Psoas muscle (tissue), 8 donors: ENCODE results near the gene KCNT1. TPM values are rescaled to one million over a fixed set of nuclear protein-coding genes. Genes with fewer than 3 reads are reported as not detected.

Source experiments
- ATAC-seq, 4 donors: fragments of 200-7000 bp; cut with Tn5 transposase; one replicate each; pipeline ENCODE4 v1.9.1; 2020; ENCODE audit warnings: moderate library complexity in 3 of 4, mild to moderate bottlenecking in 2 of 4
- DNase-seq, 2 donors: peaks; one replicate each; pipeline ENCODE4 v3.0.0-alpha.2; 2020
- H3K27ac ChIP-seq: fragments of 200-600 bp; one replicate; pipeline ENCODE4 v1.8.0; 2022
- H3K27me3 ChIP-seq, 3 donors: fragments of 200-600 bp in 1 of 3; one replicate each; pipeline versions ENCODE4 v1.6.1 to v1.8.0; 2013 to 2022; ENCODE audit warnings: low read length in 2 of 3, mild to moderate bottlenecking in 2 of 3, moderate library complexity in 1 of 3; ENCODE audit not compliant: insufficient read depth in 3 of 3
- H3K36me3 ChIP-seq, 2 donors: fragments of 200-600 bp in 1 of 2; one replicate each; pipeline versions ENCODE4 v1.6.1 to v1.8.0; 2013 to 2022; ENCODE audit warnings: low read depth in 1 of 2, mild to moderate bottlenecking in 1 of 2, moderate library complexity in 1 of 2; ENCODE audit not compliant: insufficient read depth in 1 of 2
- H3K4me1 ChIP-seq: fragments of 200-600 bp; one replicate; pipeline ENCODE4 v1.8.0; 2022
- H3K4me3 ChIP-seq: fragments of 200-600 bp; one replicate; pipeline ENCODE4 v1.8.0; 2022; ENCODE audit warnings: mild to moderate bottlenecking
- H3K9me3 ChIP-seq: fragments of 200-600 bp; one replicate; pipeline ENCODE4 v1.8.0; 2022
- WGBS, 3 donors: extraction: QIAGEN DNeasy Blood & Tissue Kit; methylation state at CpG; one replicate each; pipeline versions ENCODE4 v1.1.6 to v1.1.7; 2013; 5-methylcytosine and 5-hydroxymethylcytosine counted together
- intact Hi-C, 2 donors: fragments of 100-400 bp; cut with DNase I; formaldehyde crosslinking; loops; one replicate each; pipeline versions ENCODE4 v1.11.0 to v1.14.2; 2022
- polyA plus RNA-seq, 3 donors: library from polyadenylated mRNA; stranded (reverse); fragments of 200-250 nt; gene quantifications; one replicate each; pipeline ENCODE4 v1.2.3, GENCODE V29; 2013
- total RNA-seq, 4 donors: library from RNA; stranded (reverse); fragmentation: NEBNext Ultra II Directional in 2 of 4; extraction: Animal tissue kit (Norgen Biotek cat#: 25700) in 2 of 4; gene quantifications; one replicate each; pipeline versions ENCODE4 v1.2.1 to v1.2.4, GENCODE V29; 2021 to 2023
- TF ChIP-seq, protein P1 (sequence below): fragments of 200-600 bp; IDR thresholded peaks from one replicate; pipeline ENCODE4 v1.8.0; 2022; ENCODE audit warnings: antibody characterized with exemption
- donor health status: healthy with polysubstance abuse.
- donor health status: DM: no; HTN: no; CAD: no; lungs with moderate emphysema.
- donor health status: Bipolar disorder and iron deficiency.
- donor health status: healthy.
- donor health status: DM: yes; HTN: yes; CAD: no.
- donor health status: DM: no; HTN: no; CAD: no.
- donor health status: DM: no; HTN: no; CAD: no.
- donor health status: DM: yes; HTN: yes; CAD: no.

KCNT1 gene
- total and polyA plus RNA-seq, 7 donors = 1.1 to 15.0 (median 10.3) TPM

DNA sequence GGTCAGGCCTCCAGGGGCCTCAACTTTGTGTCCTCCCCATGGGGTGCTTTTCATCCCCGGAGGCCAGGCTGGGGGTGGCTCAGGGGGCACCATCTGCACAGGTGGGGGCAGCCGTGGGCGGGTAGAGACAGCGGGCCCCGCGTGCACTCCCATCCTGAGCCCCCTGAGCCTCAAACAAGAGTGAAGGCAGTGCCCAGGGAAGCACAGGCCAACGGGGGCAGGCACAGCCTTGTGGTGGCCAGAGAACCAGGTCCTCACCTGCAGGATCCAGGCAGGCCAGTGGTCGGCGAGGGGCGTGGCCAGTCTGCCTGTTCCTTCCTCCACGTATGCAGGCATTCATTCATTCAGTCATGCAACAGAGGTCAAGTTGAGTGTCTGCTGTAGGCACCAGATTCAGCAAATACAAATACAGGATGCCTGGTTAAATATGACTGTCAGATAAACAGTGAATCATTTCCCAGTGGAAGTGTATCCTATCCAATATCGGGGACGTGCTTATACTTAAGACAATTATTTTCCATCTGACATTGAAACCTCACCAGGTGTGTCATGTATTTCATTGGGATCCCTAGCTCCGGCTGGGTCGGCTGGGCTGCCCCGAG, 22.3 kb downstream of the KCNT1 start:
- TF ChIP-seq, protein P1, sequence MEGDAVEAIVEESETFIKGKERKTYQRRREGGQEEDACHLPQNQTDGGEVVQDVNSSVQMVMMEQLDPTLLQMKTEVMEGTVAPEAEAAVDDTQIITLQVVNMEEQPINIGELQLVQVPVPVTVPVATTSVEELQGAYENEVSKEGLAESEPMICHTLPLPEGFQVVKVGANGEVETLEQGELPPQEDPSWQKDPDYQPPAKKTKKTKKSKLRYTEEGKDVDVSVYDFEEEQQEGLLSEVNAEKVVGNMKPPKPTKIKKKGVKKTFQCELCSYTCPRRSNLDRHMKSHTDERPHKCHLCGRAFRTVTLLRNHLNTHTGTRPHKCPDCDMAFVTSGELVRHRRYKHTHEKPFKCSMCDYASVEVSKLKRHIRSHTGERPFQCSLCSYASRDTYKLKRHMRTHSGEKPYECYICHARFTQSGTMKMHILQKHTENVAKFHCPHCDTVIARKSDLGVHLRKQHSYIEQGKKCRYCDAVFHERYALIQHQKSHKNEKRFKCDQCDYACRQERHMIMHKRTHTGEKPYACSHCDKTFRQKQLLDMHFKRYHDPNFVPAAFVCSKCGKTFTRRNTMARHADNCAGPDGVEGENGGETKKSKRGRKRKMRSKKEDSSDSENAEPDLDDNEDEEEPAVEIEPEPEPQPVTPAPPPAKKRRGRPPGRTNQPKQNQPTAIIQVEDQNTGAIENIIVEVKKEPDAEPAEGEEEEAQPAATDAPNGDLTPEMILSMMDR = no peak
- DNase-seq = no peak
- H3K27me3 ChIP-seq = peaks cover 0 to 6% (median 2%) of the 10 kb centered on the region in 3 donors
- 78 to 80% (median 80%) methylated on average over 16 of the region's 16 CpGs for WGBS, 3 donors
- no peaks in the 10 kb centered on the region for H3K9me3 ChIP-seq
- H3K27ac ChIP-seq = no peak overlapping the region
- no peak for ATAC-seq
- intact Hi-C loops = no loop called here
- no peak overlapping the region for H3K4me3 ChIP-seq
- no peaks in the 10 kb centered on the region for H3K36me3 ChIP-seq
- no peaks in the 10 kb centered on the region for H3K4me1 ChIP-seq

GRCh38 chr9:135726138-135726853, 24.3 kb downstream of the KCNT1 start:
- Histone ChIP-seq H3K9me3 (no peaks in the 10 kb centered on the region), H3K4me3 (no peak overlapping the region), H3K27me3 (peaks cover 0 to 2% (median 0%) of the 10 kb centered on the region in 3 donors), H3K27ac (no peak overlapping the region), H3K4me1 (no peaks in the 10 kb centered on the region), H3K36me3 (no peaks in the 10 kb centered on the region)
- TF ChIP-seq, protein P1 = no peak
- WGBS, 3 donors = 70 to 76% (median 73%) methylated on average over 14 to 16 of the region's 16 CpGs
- DNase-seq = no peak
- intact Hi-C loops = no loop called here
- no peak for ATAC-seq

DNA sequence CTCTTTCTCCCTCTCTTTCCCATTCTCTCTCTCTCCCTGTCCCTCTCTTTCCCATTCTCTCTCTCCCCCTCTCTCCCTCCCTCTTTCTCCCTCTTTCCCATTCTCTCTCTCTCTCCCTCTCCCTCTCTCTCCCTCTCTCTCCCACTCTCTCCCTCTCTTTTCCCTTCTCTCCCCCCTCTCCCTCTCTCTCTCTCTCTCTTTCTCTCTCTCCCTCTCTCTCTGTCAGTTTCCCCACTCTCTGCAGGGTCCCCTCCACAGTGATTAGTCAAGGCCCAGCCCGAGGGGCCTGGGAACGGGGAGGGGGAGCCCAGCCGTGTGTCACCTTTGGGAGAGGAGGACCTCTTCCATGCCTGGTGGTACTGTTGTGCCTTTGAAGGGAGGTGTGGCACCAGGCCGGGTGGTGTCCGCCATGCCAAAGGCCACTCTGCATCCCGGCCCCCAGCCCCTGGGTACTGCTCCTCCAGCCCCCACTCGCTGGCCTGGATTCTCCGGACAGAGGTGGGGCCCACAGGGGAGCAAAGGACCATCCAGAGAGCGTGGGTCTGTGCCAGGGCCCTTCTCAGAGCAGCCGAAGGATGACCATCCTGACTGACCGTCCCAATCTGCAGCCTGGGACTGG, 25.4 kb downstream of the KCNT1 start:
- ATAC-seq = no peak
- TF ChIP-seq, protein P1 = no peak
- WGBS, 3 donors = 62 to 77% (median 73%) methylated on average over 11 of the region's 11 CpGs

GRCh38 chr9:135728436-135729110, 26.6 kb downstream of the KCNT1 start:
- WGBS, 3 donors = 66 to 70% (median 69%) methylated on average over 18 of the region's 18 CpGs
- TF ChIP-seq, protein P1 = no peak
- DNase-seq (no peak), ATAC-seq (no peak)
- H3K27me3 ChIP-seq = peaks cover 0 to under 1% (median 0%) of the 10 kb centered on the region in 3 donors
- intact Hi-C loops = no loop called here
- H3K36me3 ChIP-seq = no peaks in the 10 kb centered on the region
- H3K27ac ChIP-seq = no peak overlapping the region
- no peak overlapping the region for H3K4me3 ChIP-seq
- no peaks in the 10 kb centered on the region for H3K9me3 ChIP-seq
- H3K4me1 ChIP-seq = no peaks in the 10 kb centered on the region

More for the DNA sequence above, 25.4 kb downstream of the KCNT1 start:
- Histone ChIP-seq H3K4me3 (no peak overlapping the region), H3K9me3 (no peaks in the 10 kb centered on the region), H3K27me3 (peaks cover 0 to 2% (median 0%) of the 10 kb centered on the region in 3 donors), H3K27ac (no peak overlapping the region), H3K4me1 (no peaks in the 10 kb centered on the region), H3K36me3 (no peaks in the 10 kb centered on the region)
- intact Hi-C loops = no loop called here
- DNase-seq = no peak
